Fibroblast of pulmonary artery (primary cell): ENCODE data around the gene PDGFD.
A peak's percentile ranks its signal among the peaks of the same experiment; 100 is the strongest.

Experiments
- DNase-seq: peaks from one replicate; pipeline ENCODE4 v3.0.0-alpha.2; 2010; ENCODE audit warnings: low read depth
- H3K4me3 ChIP-seq: replicated peaks from 2 replicates; pipeline ENCODE4 v1.5.1; 2011; ENCODE audit warnings: low read depth, mild to moderate bottlenecking, control low read depth, low read length, moderate library complexity
- CTCF ChIP-seq: IDR thresholded peaks from 2 replicates; pipeline ENCODE4 v1.5.1; 2011; ENCODE audit warnings: mild to moderate bottlenecking, control low read depth, low read length, inconsistent platforms; ENCODE audit errors: missing control alignments

The PDGFD gene

GRCh38 chr11:104159356-104159755, 4.6 kb downstream of the PDGFD start:
- no peak for DNase-seq
- no peak overlapping the region for H3K4me3 ChIP-seq
- TF ChIP-seq CTCF = no peak

- H3K4me3 ChIP-seq = no peak overlapping the region
- no peak for DNase-seq
- no peak for TF ChIP-seq CTCF
Observed at GRCh38 chr11:104155375-104155774, 8.6 kb downstream of the PDGFD start.

GRCh38 chr11:104154296-104154695, 9.7 kb downstream of the PDGFD start:
- no peak for DNase-seq
- no peak for TF ChIP-seq CTCF
- no peak overlapping the region for H3K4me3 ChIP-seq

- no peak overlapping the region for H3K4me3 ChIP-seq
- DNase-seq = no peak
- TF ChIP-seq CTCF = no peak
Observed at GRCh38 chr11:104152941-104153505, 10.9 kb downstream of the PDGFD start.

GRCh38 chr11:104151404-104152204, 12.3 kb downstream of the PDGFD start:
- peak; percentile 45 for TF ChIP-seq CTCF
- DNase-seq = peak; percentile 48
- no peak overlapping the region for H3K4me3 ChIP-seq

GRCh38 chr11:104148706-104149105, 15.2 kb downstream of the PDGFD start:
- TF ChIP-seq CTCF = no peak

More at GRCh38 chr11:104148706-104149105, 15.2 kb downstream of the PDGFD start:
- no peak for DNase-seq
- H3K4me3 ChIP-seq = no peak overlapping the region
